Activated CD4-positive, alpha-beta T cell treated with anti-CD3 and anti-CD28 coated beads for 48 hours (primary cell): Measurements from ENCODE around the gene ZNF79.
"Not testable (repeated sequence)": the region's sequence is repeated elsewhere in the genome, so short reads cannot be mapped to it uniquely, and the experiment has no call there.

Experiments used
- DNase-seq: peaks from one replicate; pipeline ENCODE4 v3.0.0-alpha.2; 2020

Gene ZNF79

GRCh38 chr9:127458921-127459320 is 34.7 kb downstream of the ZNF79 start:
- DNase-seq = no peak

- no peak for DNase-seq
Measured at GRCh38 chr9:127463382-127463781, 39.2 kb downstream of the ZNF79 start.

- no peak for DNase-seq
Measured at GRCh38 chr9:127463911-127464310, 39.7 kb downstream of the ZNF79 start.

GRCh38 chr9:127466407-127466917 is 42.3 kb downstream of the ZNF79 start:
- DNase-seq = not testable (repeated sequence)

- DNase-seq = no peak
Measured at GRCh38 chr9:127467621-127468020, 43.4 kb downstream of the ZNF79 start.

GRCh38 chr9:127470662-127471061 is 46.5 kb downstream of the ZNF79 start:
- DNase-seq = no peak

- DNase-seq = no peak
Measured at GRCh38 chr9:127473501-127473900, 49.3 kb downstream of the ZNF79 start.

GRCh38 chr9:127473932-127474331 is 49.8 kb downstream of the ZNF79 start:
- no peak for DNase-seq

GRCh38 chr9:127474592-127474991 is 50.4 kb downstream of the ZNF79 start:
- DNase-seq = no peak

GRCh38 chr9:127479507-127480081 is 55.4 kb downstream of the ZNF79 start:
- no peak for DNase-seq

GRCh38 chr9:127482662-127483061 is 58.5 kb downstream of the ZNF79 start:
- no peak for DNase-seq

GRCh38 chr9:127485995-127486394 is 61.8 kb downstream of the ZNF79 start:
- no peak for DNase-seq

- no peak for DNase-seq
Measured at GRCh38 chr9:127488946-127489345, 64.8 kb downstream of the ZNF79 start.

- DNase-seq = no peak
Measured at GRCh38 chr9:127489471-127490115, 65.4 kb downstream of the ZNF79 start.

GRCh38 chr9:127490535-127491230 is 66.5 kb downstream of the ZNF79 start:
- DNase-seq = no peak

GRCh38 chr9:127491516-127491915 is 67.3 kb downstream of the ZNF79 start:
- no peak for DNase-seq

- DNase-seq = no peak
Measured at GRCh38 chr9:127492616-127493015, 68.4 kb downstream of the ZNF79 start.

- DNase-seq = no peak
Measured at GRCh38 chr9:127493592-127494303, 69.6 kb downstream of the ZNF79 start.

- no peak for DNase-seq
Measured at GRCh38 chr9:127494304-127494702, 70.1 kb downstream of the ZNF79 start.
